Measurements from ENCODE around the gene IMP4.

IMP4 gene

GRCh38 chr2:130307850-130308249, 34.8 kb upstream of the IMP4 start:
- Histone ChIP-seq H3K27ac (ENCODE audit: low read depth, low read length) (no peak overlapping the region), H3K4me1 (ENCODE audit: control insufficient read depth, low read length) (no peaks in the 10 kb centered on the region), H4K20me1 (ENCODE audit: control insufficient read depth, insufficient read depth, low read depth, low read length) (no peaks in the 10 kb centered on the region), H3K4me3 (ENCODE audit: low read length) (no peak overlapping the region), H3K36me3 (ENCODE audit: control insufficient read depth, low read length) (no peaks in the 10 kb centered on the region), H3K27me3 (ENCODE audit: control insufficient read depth, low read length) (peaks cover 17% of the 10 kb centered on the region), H3K9me2 (replicated peaks; ENCODE audit: control insufficient read depth, low read length) (no peaks in the 10 kb centered on the region), H3K4me2 (ENCODE audit: low read length) (no peak overlapping the region), H3K9me3 (ENCODE audit: control insufficient read depth, insufficient read depth, low read length) (no peaks in the 10 kb centered on the region), H3K79me2 (ENCODE audit: control insufficient read depth, low read length) (no peaks in the 10 kb centered on the region), H3F3A (ENCODE audit: control insufficient read depth, insufficient read depth) (no peaks in the 10 kb centered on the region)
- TF ChIP-seq CTCF (IDR thresholded peaks at IDR 0.05; ENCODE audit: low read depth, low read length, poor library complexity, severe bottlenecking) (no peak), EZH2phosphoT487 (IDR thresholded peaks at IDR 0.05; ENCODE audit: borderline replicate concordance, low read length) (no peak)

- TF ChIP-seq CTCF (IDR thresholded peaks at IDR 0.05; ENCODE audit: low read depth, low read length, poor library complexity, severe bottlenecking) (no peak), EZH2phosphoT487 (IDR thresholded peaks at IDR 0.05; ENCODE audit: borderline replicate concordance, low read length) (no peak)
- Histone ChIP-seq H3K4me2 (ENCODE audit: low read length) (no peak overlapping the region), H3K9me2 (replicated peaks; ENCODE audit: control insufficient read depth, low read length) (no peaks in the 10 kb centered on the region)
Measured at GRCh38 chr2:130310881-130311280, 31.8 kb upstream of the IMP4 start.

GRCh38 chr2:130313812-130314334, 28.8 kb upstream of the IMP4 start:
- Histone ChIP-seq H4K20me1 (ENCODE audit: control insufficient read depth, insufficient read depth, low read depth, low read length) (no peaks in the 10 kb centered on the region), H3K4me1 (ENCODE audit: control insufficient read depth, low read length) (no peaks in the 10 kb centered on the region), H3K27me3 (ENCODE audit: control insufficient read depth, low read length) (peaks cover 4% of the 10 kb centered on the region), H3K4me3 (ENCODE audit: low read length) (no peak overlapping the region), H3K9me3 (ENCODE audit: control insufficient read depth, insufficient read depth, low read length) (no peaks in the 10 kb centered on the region), H3K27ac (ENCODE audit: low read depth, low read length) (no peak overlapping the region), H3K36me3 (ENCODE audit: control insufficient read depth, low read length) (no peaks in the 10 kb centered on the region), H3K79me2 (ENCODE audit: control insufficient read depth, low read length) (no peaks in the 10 kb centered on the region), H3F3A (ENCODE audit: control insufficient read depth, insufficient read depth) (no peaks in the 10 kb centered on the region), H3K9me2 (replicated peaks; ENCODE audit: control insufficient read depth, low read length) (no peaks in the 10 kb centered on the region), H3K4me2 (ENCODE audit: low read length) (no peak overlapping the region)
- TF ChIP-seq CTCF (IDR thresholded peaks at IDR 0.05; ENCODE audit: low read depth, low read length, poor library complexity, severe bottlenecking) (no peak), EZH2phosphoT487 (IDR thresholded peaks at IDR 0.05; ENCODE audit: borderline replicate concordance, low read length) (no peak)

More at GRCh38 chr2:130310881-130311280, 31.8 kb upstream of the IMP4 start:
- Histone ChIP-seq H3K9me3 (ENCODE audit: control insufficient read depth, insufficient read depth, low read length) (no peaks in the 10 kb centered on the region), H3K27ac (ENCODE audit: low read depth, low read length) (no peak overlapping the region), H3K4me3 (ENCODE audit: low read length) (no peak overlapping the region), H3K27me3 (ENCODE audit: control insufficient read depth, low read length) (peaks cover 14% of the 10 kb centered on the region), H4K20me1 (ENCODE audit: control insufficient read depth, insufficient read depth, low read depth, low read length) (no peaks in the 10 kb centered on the region), H3K79me2 (ENCODE audit: control insufficient read depth, low read length) (no peaks in the 10 kb centered on the region), H3K36me3 (ENCODE audit: control insufficient read depth, low read length) (no peaks in the 10 kb centered on the region), H3K4me1 (ENCODE audit: control insufficient read depth, low read length) (no peaks in the 10 kb centered on the region), H3F3A (ENCODE audit: control insufficient read depth, insufficient read depth) (no peaks in the 10 kb centered on the region)
